ENCODE measurements around the gene GAGE2A. TPM values are rescaled to one million over a fixed set of nuclear protein-coding genes. Genes with fewer than 3 reads are reported as not detected.

GAGE2A gene
- total RNA-seq, 1 experiment from 2014 or later: not detected

Other genes starting within 250 kb of the GAGE2A start
- gene GAGE12C, start 57.3 kb upstream of the GAGE2A start, total RNA-seq (2014; rRNA removed; shearing (Covaris generic)): not detected in 2 replicates
- not detected in 2 replicates for gene GAGE12D, start 47.8 kb upstream of the GAGE2A start, total RNA-seq (2014; rRNA removed; shearing (Covaris generic))
- not detected in 2 replicates for gene GAGE12E, start 38.2 kb upstream of the GAGE2A start, total RNA-seq (2014; rRNA removed; shearing (Covaris generic))
- gene GAGE12F, start 28.7 kb upstream of the GAGE2A start, total RNA-seq (2014; rRNA removed; shearing (Covaris generic)): not detected in 2 replicates
- gene GAGE12G, start 19.1 kb upstream of the GAGE2A start, total RNA-seq (2014; rRNA removed; shearing (Covaris generic)): not detected in 2 replicates
- not detected in 2 replicates for gene GAGE12H, start 9.5 kb upstream of the GAGE2A start, total RNA-seq (2014; rRNA removed; shearing (Covaris generic))
- gene GAGE1, start 9.5 kb downstream of the GAGE2A start, total RNA-seq (2014; rRNA removed; shearing (Covaris generic)): not detected in 2 replicates
- not detected in 2 replicates for gene PAGE1, start 106.5 kb downstream of the GAGE2A start, total RNA-seq (2014; rRNA removed; shearing (Covaris generic))
- not detected in 2 replicates for gene PAGE4, start 239.8 kb downstream of the GAGE2A start, total RNA-seq (2014; rRNA removed; shearing (Covaris generic))

Measured in G401 (cell line).